LNCAP (cell line): ENCODE results near the gene ARL8A.

ENCODE experiments used
- TF ChIP-seq, protein P1 (sequence below): fragments of 450-650 bp; IDR thresholded peaks from 2 replicates; pipeline ENCODE4 v1.5.1; 2017; ENCODE audit warnings: mild to moderate bottlenecking

The ARL8A gene

DNA sequence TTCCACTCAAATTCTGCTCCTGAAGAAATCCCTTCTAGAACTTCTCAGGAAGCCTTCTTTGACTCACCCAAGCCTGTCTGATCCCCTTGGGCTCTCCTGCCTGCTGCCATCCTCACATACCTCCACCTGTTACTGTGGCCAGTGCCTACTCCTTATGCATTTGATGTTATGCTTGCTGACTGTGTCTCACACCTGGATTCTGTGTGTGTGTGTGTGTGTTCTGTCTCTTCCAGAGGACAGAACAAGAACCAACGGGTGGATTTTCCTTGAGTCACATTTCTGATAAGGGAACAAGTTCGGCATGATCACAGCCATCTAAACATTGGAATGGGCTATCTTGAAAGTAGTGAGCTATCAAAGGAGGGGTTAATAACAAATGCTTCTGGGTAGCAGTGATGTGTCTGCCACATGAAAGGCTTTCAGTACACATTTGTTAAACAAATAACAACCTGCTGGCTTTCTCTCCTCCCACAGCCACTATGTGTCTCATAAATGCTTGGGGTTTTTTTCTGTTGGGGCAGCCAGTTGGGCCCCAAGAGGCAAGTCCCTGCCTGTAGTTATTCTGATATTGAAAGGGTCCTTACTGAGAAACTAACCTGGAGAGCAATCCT, 30.7 kb downstream of the ARL8A start:
- TF ChIP-seq, protein P1, sequence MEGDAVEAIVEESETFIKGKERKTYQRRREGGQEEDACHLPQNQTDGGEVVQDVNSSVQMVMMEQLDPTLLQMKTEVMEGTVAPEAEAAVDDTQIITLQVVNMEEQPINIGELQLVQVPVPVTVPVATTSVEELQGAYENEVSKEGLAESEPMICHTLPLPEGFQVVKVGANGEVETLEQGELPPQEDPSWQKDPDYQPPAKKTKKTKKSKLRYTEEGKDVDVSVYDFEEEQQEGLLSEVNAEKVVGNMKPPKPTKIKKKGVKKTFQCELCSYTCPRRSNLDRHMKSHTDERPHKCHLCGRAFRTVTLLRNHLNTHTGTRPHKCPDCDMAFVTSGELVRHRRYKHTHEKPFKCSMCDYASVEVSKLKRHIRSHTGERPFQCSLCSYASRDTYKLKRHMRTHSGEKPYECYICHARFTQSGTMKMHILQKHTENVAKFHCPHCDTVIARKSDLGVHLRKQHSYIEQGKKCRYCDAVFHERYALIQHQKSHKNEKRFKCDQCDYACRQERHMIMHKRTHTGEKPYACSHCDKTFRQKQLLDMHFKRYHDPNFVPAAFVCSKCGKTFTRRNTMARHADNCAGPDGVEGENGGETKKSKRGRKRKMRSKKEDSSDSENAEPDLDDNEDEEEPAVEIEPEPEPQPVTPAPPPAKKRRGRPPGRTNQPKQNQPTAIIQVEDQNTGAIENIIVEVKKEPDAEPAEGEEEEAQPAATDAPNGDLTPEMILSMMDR, result no peak

DNA sequence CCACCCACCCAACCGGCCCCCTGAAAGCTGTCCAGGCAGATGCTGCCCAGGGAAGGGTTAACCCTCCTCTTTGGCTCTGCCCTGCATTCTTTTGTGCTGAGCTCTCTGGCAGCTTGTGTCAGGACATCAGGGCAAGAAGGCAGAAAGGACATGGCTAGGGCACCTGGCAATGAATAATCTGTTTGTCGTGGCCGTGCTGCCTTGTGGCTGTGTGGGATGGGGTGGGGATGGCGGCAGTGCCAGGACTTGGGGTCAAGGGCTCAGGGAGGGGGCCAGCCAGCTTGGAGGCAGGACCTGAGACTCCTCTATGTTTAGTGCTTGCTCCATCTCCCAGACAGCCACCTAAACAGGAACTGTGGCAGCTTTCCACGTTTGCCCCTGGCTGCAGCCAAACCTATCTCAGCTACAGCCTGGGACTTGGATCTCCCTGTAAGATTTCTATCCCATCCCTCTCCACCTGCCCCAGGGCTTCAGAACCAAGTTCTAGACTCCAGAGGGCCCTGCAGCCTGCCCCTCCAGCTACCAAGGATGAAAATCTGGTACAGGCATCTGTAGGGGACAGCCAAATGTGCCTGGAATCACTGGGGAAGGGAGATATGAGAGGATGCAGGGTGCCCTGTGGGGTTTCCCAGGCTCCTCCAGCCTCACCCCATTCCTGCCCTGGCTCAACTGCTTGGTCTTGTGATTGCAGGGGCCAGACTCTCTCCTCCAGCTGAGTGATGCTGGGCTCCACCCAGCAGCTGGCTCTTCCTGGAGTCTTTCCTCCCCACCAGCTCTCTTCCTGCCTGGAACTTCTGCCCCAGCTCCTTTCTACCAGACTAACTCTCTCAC, 31.5 kb downstream of the ARL8A start:
- TF ChIP-seq, protein P1, result no peak

DNA sequence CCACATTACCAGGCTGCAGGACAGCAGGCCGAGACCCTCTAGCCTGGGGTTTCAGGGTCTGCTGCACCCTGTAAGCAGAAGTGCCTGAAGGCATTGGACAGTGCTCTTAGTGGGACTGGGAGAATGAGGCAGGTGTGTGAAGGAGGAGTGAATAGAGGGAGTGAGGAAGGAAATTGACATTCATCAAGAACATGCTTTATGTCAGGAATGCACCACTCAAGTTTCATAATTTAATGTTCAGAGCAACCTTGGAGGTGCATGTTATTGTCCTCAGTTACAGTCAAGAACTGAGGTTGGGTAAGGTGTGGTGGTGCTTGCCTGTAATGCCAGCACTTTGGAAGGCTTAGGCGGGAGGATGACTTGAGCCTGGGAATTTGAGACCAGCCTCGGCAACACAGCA, 33.6 kb downstream of the ARL8A start:
- TF ChIP-seq, protein P1, result no peak

DNA sequence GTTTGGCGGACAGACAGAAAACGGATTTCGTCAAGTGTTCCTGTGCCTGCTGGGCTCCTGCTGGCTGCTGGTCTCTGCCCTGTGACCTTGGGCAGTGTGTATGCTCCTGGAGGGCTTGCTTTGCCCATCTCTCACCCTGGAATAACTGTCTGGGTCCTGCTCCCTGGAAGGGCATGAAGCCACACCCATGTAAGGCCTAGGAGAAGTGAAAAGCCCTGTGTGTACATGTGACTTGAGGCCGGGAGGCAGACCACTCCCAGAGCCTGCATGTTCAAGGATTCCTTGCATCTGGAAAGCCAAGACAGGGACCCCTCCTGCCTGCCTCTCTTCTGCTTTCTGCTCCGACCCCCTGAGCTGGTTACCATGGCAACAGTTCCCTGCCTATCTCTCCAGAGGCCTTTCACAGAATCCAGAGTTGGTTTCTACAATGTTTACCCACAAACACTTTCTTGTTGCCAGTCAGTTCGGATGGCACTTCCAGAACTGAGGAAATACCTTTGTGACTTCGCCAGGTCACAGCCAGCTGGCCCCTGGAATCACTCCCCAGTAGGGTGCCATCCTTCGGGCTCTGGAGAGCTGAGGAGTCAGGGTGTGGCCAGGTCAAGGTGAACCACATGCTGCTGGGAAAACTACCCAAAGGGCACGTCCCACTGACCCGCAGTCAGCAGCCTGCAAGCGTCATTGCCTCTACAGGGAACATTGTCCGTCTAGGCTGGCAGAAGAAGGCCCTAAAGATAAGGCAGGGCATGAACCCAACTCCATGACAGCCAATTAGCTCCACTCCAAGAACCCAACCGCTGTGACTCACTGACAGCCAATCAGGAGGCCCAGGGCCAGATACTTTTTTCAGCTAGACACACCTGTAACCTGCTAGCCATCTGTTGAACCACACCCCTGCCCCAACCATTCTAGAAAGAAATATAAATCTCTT, 36.5 kb downstream of the ARL8A start:
- TF ChIP-seq, protein P1, result no peak

DNA sequence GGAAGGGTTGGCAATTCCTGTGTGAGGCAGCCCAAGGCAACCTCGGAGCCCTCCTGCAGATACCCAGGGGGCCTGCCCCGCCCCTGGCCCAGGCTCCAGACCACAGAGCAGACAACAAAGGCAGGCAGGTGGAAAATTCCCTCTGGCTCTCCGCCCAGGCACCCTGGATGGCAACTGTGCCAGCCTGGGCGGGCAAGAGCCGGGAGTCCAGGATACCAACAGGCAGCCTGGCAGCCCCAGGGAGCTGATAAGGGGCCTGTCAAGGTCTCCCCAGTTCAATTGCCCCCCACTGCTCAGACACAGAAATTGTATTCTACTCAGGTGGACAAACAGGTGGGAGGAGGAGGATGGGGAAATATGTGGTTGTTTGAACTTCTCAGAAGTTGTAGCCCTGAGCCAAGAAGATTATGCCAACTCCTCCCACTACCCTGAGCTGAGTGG, 37.2 kb downstream of the ARL8A start:
- TF ChIP-seq, protein P1, result no peak

DNA sequence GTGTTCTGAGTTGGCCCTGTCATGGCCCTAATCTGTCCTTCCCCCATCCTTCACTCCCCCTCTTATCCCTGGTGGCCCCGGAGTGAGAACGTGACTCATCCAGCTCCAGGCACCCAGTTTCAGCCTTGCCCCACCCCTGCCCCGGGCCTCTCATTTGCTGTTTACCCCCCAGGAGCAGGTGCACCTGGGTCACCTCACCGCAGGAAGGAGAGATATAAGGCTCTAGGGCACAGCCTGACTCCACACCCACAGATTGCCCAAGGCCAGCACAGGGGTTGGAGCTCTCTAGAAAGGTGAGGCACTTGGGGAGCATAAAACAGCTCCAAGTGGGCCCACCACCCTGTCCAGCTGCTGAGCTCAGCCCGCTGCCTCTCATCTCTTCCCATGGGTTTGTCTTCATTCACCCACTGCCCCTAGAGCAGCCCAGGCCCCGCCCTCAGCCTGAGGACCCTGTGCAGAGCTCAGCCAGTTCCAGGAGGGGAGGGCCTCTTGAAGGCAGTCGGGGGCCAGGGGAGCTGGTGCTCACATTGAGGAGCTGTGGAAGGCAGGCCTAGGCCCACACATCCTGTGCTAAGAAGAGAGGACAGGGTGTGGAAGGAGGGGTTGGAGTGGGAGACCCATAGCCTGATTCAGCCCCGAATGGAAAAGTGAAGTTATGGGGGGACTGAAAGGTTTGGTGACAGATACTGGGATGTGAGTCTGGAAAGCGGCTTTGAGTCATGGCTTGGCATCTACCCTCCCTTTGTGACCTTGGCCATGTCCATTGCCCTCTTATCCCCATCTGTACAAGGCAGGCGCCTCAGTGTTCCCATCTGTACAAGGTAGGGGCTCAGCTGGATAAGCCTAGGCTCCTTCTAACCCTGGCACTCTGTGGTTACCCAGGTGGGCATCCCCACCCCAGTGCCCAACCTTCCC, 37.9 kb downstream of the ARL8A start:
- TF ChIP-seq, protein P1, result no peak
